ENCODE results near the gene TCF15. TPM values are rescaled to one million over a fixed set of nuclear protein-coding genes. Genes with fewer than 3 reads are reported as not detected.

The TCF15 gene
- polyA plus RNA-seq, 3 donors: not detected

DNA sequence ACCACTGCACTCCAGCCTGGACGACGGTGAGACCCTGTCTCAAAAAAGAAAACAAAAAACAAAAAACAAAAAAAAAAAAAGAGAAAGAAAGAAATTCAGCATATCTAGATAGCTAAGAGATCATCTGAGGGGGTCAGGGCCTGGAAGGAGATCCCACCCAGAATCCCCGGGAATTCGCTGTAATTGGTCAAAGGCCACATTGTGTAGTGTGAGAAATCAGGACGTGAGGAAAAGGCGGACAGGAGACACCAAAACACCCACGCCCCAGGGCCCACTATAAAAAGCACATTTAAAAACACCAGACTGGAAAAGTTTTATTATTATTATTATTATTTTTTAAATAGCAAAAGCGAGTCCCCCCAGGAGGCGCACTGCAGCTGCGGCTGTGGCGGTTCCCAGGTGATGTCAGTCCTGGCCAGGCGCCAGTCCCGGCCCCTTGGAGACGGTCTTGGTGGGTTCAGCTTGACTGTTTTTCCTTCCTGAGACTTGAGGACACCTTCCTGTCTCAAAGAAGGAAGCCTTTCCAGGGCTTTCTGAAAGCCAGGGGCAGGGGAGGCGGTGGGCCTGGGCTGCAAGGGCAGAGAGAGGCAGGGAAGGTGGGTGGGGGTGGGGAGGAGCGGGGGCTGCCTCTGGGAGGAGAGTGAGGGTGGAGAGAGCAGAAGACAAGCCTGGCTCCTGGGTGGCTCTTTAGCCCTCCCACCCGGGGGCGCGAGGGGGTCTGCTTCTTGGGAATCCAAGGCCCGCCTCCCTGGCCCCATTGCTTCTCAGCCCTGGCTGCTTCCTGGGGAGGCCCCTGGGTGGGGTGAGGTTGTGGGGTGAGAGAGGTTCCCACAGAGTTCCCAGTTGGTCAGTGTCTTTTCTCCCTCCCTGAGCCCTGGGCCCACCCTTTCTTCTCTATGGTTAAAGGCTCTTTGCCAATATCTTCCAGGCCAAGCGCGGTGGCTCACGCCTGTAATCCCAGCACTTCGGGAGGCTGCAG is 14.5 kb downstream of the TCF15 start:
- H3K4me1 ChIP-seq (ENCODE audit: control insufficient read depth in 1 of 2, insufficient read depth in 2 of 2, low read length in 2 of 2): no peaks in the 10 kb centered on the region
- no peak overlapping the region for H3K4me3 ChIP-seq (replicated peaks in 1 of 3; ENCODE audit: low read depth in 2 of 3, low read length in 3 of 3)
- WGBS (ENCODE audit: insufficient coverage): 41% methylated on average over 12 of the region's 24 CpGs
- no peaks in the 10 kb centered on the region for H3K36me3 ChIP-seq (replicated peaks in 1 of 2; ENCODE audit: control insufficient read depth in 1 of 2, insufficient read depth in 2 of 2, low read length in 2 of 2)
- H3K27me3 Mint-ChIP-seq (ENCODE audit: low read depth in 3 of 3): peaks cover 2 to 13% (median 10%) of the 10 kb centered on the region in 3 donors
- H3K9ac ChIP-seq (ENCODE audit: insufficient read depth, low read length, poor library complexity, severe bottlenecking): no peak overlapping the region
- no peaks in the 10 kb centered on the region for H3K79me2 ChIP-seq (ENCODE audit: insufficient read depth, low read length)
- H3K4me3 Mint-ChIP-seq: no peak overlapping the region
- DNase-seq: no peak
- no peaks in the 10 kb centered on the region for H3K36me3 Mint-ChIP-seq
- no peaks in the 10 kb centered on the region for H3K9me3 Mint-ChIP-seq
- H3K4me1 Mint-ChIP-seq: no peaks in the 10 kb centered on the region
- H3K27me3 ChIP-seq (ENCODE audit: control insufficient read depth in 2 of 2, insufficient read depth in 2 of 2, low read length in 2 of 2): no peaks in the 10 kb centered on the region
- no peak overlapping the region for H3K27ac Mint-ChIP-seq
- no peak overlapping the region for H3K4me2 ChIP-seq (replicated peaks; ENCODE audit: extremely low read depth, low read length, poor library complexity, severe bottlenecking)
- intact Hi-C loops (cut with micrococcal nuclease): no loop called here
- no peak overlapping the region for H2AFZ ChIP-seq (ENCODE audit: insufficient read depth, low read depth, low read length, poor library complexity, severe bottlenecking)
- no peaks in the 10 kb centered on the region for H3K9me3 ChIP-seq (replicated peaks in 1 of 2; ENCODE audit: control insufficient read depth in 1 of 2, insufficient read depth in 1 of 2, low read length in 2 of 2)
- no peaks in the 10 kb centered on the region for H4K20me1 ChIP-seq (ENCODE audit: insufficient read depth, low read length)
- no peak overlapping the region for H3K27ac ChIP-seq (ENCODE audit: low read depth in 1 of 2, low read length in 2 of 2)
- TF ChIP-seq, protein P1, sequence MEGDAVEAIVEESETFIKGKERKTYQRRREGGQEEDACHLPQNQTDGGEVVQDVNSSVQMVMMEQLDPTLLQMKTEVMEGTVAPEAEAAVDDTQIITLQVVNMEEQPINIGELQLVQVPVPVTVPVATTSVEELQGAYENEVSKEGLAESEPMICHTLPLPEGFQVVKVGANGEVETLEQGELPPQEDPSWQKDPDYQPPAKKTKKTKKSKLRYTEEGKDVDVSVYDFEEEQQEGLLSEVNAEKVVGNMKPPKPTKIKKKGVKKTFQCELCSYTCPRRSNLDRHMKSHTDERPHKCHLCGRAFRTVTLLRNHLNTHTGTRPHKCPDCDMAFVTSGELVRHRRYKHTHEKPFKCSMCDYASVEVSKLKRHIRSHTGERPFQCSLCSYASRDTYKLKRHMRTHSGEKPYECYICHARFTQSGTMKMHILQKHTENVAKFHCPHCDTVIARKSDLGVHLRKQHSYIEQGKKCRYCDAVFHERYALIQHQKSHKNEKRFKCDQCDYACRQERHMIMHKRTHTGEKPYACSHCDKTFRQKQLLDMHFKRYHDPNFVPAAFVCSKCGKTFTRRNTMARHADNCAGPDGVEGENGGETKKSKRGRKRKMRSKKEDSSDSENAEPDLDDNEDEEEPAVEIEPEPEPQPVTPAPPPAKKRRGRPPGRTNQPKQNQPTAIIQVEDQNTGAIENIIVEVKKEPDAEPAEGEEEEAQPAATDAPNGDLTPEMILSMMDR (IDR thresholded peaks at IDR 0.05): no peak

DNA sequence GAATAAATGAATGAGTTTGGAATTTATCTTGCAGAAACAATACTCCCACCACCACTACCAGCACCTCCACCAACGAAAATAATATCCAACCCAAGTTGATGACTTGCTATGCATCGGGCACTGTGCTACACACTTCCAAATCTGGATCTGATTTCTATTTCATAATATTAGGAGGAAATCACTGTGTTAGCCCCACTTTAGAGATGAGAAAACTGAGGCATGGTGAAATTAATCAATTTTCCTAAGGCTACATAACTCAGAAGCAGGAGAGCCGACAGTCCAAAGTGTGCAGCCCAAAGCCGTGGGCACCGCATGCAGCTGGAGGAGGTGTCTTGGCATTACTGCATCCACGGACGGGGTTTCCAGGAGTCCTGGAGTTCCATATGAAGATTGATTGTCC is 17.6 kb downstream of the TCF15 start:
- no peaks in the 10 kb centered on the region for H3K36me3 ChIP-seq (replicated peaks in 1 of 2; ENCODE audit: control insufficient read depth in 1 of 2, insufficient read depth in 2 of 2, low read length in 2 of 2)
- no peak for DNase-seq
- no peak overlapping the region for H2AFZ ChIP-seq (ENCODE audit: insufficient read depth, low read depth, low read length, poor library complexity, severe bottlenecking)
- no peaks in the 10 kb centered on the region for H3K9me3 ChIP-seq (replicated peaks in 1 of 2; ENCODE audit: control insufficient read depth in 1 of 2, insufficient read depth in 1 of 2, low read length in 2 of 2)
- no peak overlapping the region for H3K4me3 Mint-ChIP-seq
- peaks cover 1% of the 10 kb centered on the region for H3K4me1 Mint-ChIP-seq
- H3K4me1 ChIP-seq (ENCODE audit: control insufficient read depth in 1 of 2, insufficient read depth in 2 of 2, low read length in 2 of 2): no peaks in the 10 kb centered on the region
- no peak overlapping the region for H3K4me2 ChIP-seq (replicated peaks; ENCODE audit: extremely low read depth, low read length, poor library complexity, severe bottlenecking)
- no peaks in the 10 kb centered on the region for H4K20me1 ChIP-seq (ENCODE audit: insufficient read depth, low read length)
- no peaks in the 10 kb centered on the region for H3K36me3 Mint-ChIP-seq
- H3K9me3 Mint-ChIP-seq: no peaks in the 10 kb centered on the region
- H3K27me3 ChIP-seq (ENCODE audit: control insufficient read depth in 2 of 2, insufficient read depth in 2 of 2, low read length in 2 of 2): no peaks in the 10 kb centered on the region
- WGBS (ENCODE audit: insufficient coverage): 96% methylated on average over 3 of the region's 7 CpGs
- TF ChIP-seq, protein P1 (IDR thresholded peaks at IDR 0.05): no peak
- H3K4me3 ChIP-seq (replicated peaks in 1 of 3; ENCODE audit: low read depth in 2 of 3, low read length in 3 of 3): no peak overlapping the region
- intact Hi-C loops (cut with micrococcal nuclease): no loop called here
- H3K27ac Mint-ChIP-seq: no peak overlapping the region
- no peaks in the 10 kb centered on the region for H3K79me2 ChIP-seq (ENCODE audit: insufficient read depth, low read length)
- no peak overlapping the region for H3K9ac ChIP-seq (ENCODE audit: insufficient read depth, low read length, poor library complexity, severe bottlenecking)
- H3K27ac ChIP-seq (ENCODE audit: low read depth in 1 of 2, low read length in 2 of 2): no peak overlapping the region
- peaks cover 2 to 17% (median 8%) of the 10 kb centered on the region in 3 donors for H3K27me3 Mint-ChIP-seq (ENCODE audit: low read depth in 3 of 3)

Measured in CD14-positive monocyte (primary cell).